GM06990 (cell line): Measurements from ENCODE around the gene CHST11.

ENCODE experiments used
- DNase-seq: peaks from one replicate; pipeline ENCODE4 v3.0.0-alpha.2; 2011; ENCODE audit not compliant: insufficient read length; ENCODE audit errors: extremely low read depth
- H3K27me3 ChIP-seq: replicated peaks from 2 replicates; pipeline ENCODE4 v1.6.0; 2011; ENCODE audit warnings: low read length; ENCODE audit not compliant: control insufficient read depth, insufficient read depth
- H3K36me3 ChIP-seq: 2 replicates; pipeline ENCODE4 v1.5.1; 2011; ENCODE audit warnings: low read length; ENCODE audit not compliant: control insufficient read depth, insufficient read depth
- H3K4me3 ChIP-seq: replicated peaks from 2 replicates; pipeline ENCODE4 v1.5.1; 2011; ENCODE audit warnings: low read depth, mild to moderate bottlenecking, control low read depth, low read length
- TF ChIP-seq, protein P1 (sequence below): IDR thresholded peaks from 2 replicates; pipeline ENCODE4 v1.5.1; 2011; ENCODE audit warnings: low read length, control low read depth, mild to moderate bottlenecking, inconsistent platforms; ENCODE audit not compliant: insufficient read depth, poor library complexity, severe bottlenecking

Gene CHST11

DNA sequence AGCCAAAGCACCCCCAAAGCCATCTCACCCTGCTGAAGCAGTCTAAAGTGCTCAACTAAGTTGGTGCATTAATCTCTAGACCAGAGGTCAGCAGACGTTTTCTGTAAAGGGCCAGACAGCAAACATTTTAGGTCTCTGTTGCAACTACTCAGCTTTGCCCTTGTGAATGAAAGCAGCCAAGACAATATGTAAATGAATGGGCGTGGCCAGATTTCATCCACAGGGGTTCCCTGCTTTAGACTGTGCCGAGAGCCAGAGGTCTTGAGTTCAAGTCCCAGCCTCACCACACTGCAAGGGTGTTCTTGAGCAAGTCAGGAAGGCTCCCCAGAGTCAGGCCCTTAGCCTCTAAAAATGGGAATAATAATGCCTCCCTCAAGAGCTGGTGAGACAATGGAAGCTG lies 166.2 kb downstream of the CHST11 start:
- DNase-seq, result no peak
- TF ChIP-seq, protein P1, sequence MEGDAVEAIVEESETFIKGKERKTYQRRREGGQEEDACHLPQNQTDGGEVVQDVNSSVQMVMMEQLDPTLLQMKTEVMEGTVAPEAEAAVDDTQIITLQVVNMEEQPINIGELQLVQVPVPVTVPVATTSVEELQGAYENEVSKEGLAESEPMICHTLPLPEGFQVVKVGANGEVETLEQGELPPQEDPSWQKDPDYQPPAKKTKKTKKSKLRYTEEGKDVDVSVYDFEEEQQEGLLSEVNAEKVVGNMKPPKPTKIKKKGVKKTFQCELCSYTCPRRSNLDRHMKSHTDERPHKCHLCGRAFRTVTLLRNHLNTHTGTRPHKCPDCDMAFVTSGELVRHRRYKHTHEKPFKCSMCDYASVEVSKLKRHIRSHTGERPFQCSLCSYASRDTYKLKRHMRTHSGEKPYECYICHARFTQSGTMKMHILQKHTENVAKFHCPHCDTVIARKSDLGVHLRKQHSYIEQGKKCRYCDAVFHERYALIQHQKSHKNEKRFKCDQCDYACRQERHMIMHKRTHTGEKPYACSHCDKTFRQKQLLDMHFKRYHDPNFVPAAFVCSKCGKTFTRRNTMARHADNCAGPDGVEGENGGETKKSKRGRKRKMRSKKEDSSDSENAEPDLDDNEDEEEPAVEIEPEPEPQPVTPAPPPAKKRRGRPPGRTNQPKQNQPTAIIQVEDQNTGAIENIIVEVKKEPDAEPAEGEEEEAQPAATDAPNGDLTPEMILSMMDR, result no peak
- Histone ChIP-seq H3K36me3 (no peaks in the 10 kb centered on the region; the same call in 1 of the 2 replicates), H3K4me3 (no peak overlapping the region), H3K27me3 (no peaks in the 10 kb centered on the region)

DNA sequence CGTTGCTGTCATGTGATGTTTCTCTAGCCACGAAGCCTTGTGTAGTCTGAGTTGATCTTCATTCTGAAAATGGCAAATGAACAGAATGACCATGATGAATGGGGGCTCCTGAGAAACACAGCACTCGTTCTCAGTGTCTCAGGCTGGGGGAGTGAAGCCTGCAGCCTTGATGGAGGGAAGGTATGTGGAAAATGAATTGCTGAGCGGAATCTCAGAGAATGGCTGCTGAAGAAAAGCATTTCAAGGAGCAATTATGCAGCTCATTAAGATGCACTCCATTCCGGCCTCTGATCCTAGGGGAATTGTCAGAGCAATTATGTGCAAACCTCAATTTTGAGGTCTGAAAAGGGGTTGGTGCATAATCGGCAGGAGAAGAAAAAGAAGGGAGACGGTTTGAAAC lies 167.1 kb downstream of the CHST11 start:
- no peak for DNase-seq
- no peaks in the 10 kb centered on the region for H3K27me3 ChIP-seq
- H3K4me3 ChIP-seq, result no peak overlapping the region
- TF ChIP-seq, protein P1, result no peak
- H3K36me3 ChIP-seq, result no peaks in the 10 kb centered on the region; the same call in 1 of the 2 replicates

DNA sequence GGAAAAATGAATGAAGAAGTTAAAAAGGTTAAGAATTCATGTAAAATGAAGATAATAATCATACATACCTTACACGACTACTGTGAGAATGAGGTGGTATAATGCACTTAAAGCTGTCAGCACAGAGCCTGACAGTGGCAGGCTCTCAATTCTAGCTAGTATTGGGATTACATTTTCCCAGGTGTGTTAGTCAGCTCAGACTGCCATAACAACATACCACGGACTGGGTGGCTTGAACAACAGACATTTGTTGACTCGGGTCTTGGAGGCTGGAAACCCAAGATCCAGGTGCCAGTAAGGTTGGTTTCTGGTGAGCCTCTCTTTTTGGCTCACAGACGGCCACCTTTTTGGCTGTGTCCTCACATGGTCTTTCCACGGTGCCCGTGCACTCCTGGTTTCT lies 167.8 kb downstream of the CHST11 start:
- TF ChIP-seq, protein P1, result no peak
- DNase-seq, result no peak
- Histone ChIP-seq H3K4me3 (no peak overlapping the region), H3K36me3 (no peaks in the 10 kb centered on the region; the same call in 1 of the 2 replicates), H3K27me3 (no peaks in the 10 kb centered on the region)

DNA sequence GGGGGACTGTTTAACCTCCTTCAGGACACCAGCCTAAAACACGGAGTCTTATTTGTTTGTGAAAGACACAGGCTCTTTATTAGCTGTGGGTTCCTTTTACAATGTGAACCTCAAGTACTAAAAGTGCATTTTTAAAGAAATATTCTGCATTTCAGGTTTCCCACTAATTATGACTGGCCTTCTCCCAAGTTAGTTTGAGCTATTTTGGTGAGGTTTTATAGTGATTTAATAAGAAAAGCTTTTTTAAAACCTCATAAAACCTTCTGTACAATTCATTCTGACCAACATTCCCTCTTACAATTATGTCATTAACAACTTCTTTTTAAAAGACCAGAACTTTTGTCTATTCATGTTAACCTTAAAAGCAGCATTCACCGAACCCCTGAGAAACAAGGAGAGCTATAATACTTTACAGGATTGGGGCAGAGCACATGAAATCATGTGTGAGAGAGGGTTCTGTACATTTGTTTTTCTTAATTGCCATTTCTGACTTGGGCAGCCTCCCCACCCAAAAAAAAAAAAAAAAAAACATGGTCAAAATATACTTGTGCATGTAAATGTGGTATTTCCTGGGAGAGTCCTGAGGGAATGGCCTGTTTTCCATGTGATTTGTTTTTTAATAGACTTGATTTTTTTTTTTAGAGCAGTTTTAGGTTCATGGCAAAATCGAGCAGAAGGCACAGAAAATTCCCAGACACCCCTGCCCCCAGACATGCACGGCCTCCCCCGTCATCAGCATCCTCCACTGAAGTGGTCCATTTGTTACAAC lies 169.5 kb downstream of the CHST11 start:
- TF ChIP-seq, protein P1, result no peak
- DNase-seq, result no peak
- Histone ChIP-seq H3K36me3 (no peaks in the 10 kb centered on the region; the same call in 1 of the 2 replicates), H3K4me3 (no peak overlapping the region), H3K27me3 (no peaks in the 10 kb centered on the region)

DNA sequence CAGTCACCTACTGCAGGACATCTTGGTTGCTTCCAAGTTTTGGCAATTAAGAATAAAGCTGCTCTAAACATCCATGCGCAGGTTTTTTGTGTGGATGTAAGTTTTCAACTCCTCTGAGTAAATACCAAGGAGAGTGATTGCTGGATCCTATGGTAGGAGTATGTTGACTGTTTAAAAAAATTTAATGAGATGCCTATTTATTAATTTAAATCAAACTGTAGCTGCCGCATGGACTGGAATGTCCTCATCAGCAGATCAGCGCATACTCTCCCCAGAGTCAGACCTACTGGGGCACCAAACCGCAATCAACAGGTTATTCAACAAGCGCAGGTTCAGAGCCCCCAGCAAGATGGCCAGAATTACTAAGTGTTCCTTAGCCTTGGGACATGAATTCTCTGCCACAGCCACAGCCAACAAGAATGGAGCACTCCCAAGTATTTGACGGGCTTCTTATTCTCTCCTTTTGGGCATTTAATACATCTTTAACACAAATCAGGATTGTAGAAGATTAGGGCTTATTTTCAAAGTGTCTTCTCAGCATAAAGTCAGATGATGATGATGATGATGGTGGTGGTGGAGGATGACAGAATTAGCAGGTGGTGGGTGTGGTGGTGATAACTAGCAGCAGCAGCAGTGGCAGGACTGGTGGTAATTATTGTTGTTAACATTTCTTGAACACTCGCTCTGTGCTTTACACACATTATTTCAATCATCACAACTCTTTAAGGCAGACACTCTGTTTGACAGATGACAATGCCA lies 170.7 kb downstream of the CHST11 start:
- Histone ChIP-seq H3K4me3 (no peak overlapping the region), H3K27me3 (no peaks in the 10 kb centered on the region), H3K36me3 (no peaks in the 10 kb centered on the region)
- DNase-seq, result no peak
- TF ChIP-seq, protein P1, result no peak
